Measurements from ENCODE around the gene GPT2. TPM values are rescaled to one million over a fixed set of nuclear protein-coding genes. Genes with fewer than 3 reads are reported as not detected.

The GPT2 gene
- total RNA-seq, 2 donors from 2014 or later = 49.8 to 64.6 TPM

- intact Hi-C loops (cut with DNase I) = loop anchor here (10.0 kb wide), 1 partner anchor 1409 kb away; the partner anchor contains the start of gene SIAH1
Measured at GRCh38 chr16:46975908-46976470, 91.8 kb downstream of the GPT2 start.

GRCh38 chr16:46976550-46976949 is 92.4 kb downstream of the GPT2 start:
- intact Hi-C loops (cut with DNase I) = loop anchor here (10.0 kb wide), 1 partner anchor 1408 kb away; the partner anchor contains the start of gene SIAH1
- H3K9me3 ChIP-seq = no peaks in the 10 kb centered on the region
- no peak for TF ChIP-seq CTCF (IDR thresholded peaks at IDR 0.05)
- peak; percentile 82 for TF ChIP-seq POLR2AphosphoS5 (IDR thresholded peaks at IDR 0.05)
- H3K27ac ChIP-seq = peak overlapping the region; percentile 31 to 35
- H3K4me3 ChIP-seq = no peak overlapping the region
- DNase-seq (ENCODE audit: low spot score) = peak; percentile 32
- H3K36me3 ChIP-seq = no peaks in the 10 kb centered on the region
- WGBS = 47% methylated on average over 4 of the region's 4 CpGs
- H3K4me1 ChIP-seq (replicated peaks) = no peaks in the 10 kb centered on the region
- H3K27me3 ChIP-seq (replicated peaks; ENCODE audit: insufficient read depth) = no peaks in the 10 kb centered on the region

More at GRCh38 chr16:46975908-46976470, 91.8 kb downstream of the GPT2 start:
- DNase-seq (ENCODE audit: low spot score) = no peak
- Histone ChIP-seq H3K4me3 (no peak overlapping the region), H3K27ac (peak overlapping the region in 1 of 2 donors; percentile 35), H3K9me3 (no peaks in the 10 kb centered on the region), H3K4me1 (replicated peaks) (no peaks in the 10 kb centered on the region), H3K36me3 (no peaks in the 10 kb centered on the region), H3K27me3 (replicated peaks; ENCODE audit: insufficient read depth) (no peaks in the 10 kb centered on the region)
- 91% methylated on average over 4 of the region's 4 CpGs for WGBS
- TF ChIP-seq POLR2A (IDR thresholded peaks at IDR 0.05) (no peak), CTCF (IDR thresholded peaks at IDR 0.05) (no peak), POLR2AphosphoS5 (IDR thresholded peaks at IDR 0.05) (no peak)

Small RNAs within 50 kb of the gene (small RNA-seq; reads per million reads assigned to genes)
- 0 reads per million in 2 donors for gene AC007225.2

Other genes with a start within 250 kb of the GPT2 start
- gene VPS35, start 195.2 kb upstream of the GPT2 start, total RNA-seq = 100 to 1,000 TPM in 1 of 2 donors, 10 to 100 TPM in 1; 99.1 to 107 TPM
- 10 to 100 TPM in 1 of 2 donors, 1 to 10 TPM in 1; 1.4 to 16.8 TPM for gene ORC6, start 194.7 kb upstream of the GPT2 start, total RNA-seq
- gene MYLK3, start 136.0 kb upstream of the GPT2 start, total RNA-seq = 10 to 100 TPM in 1 of 2 donors, 1 to 10 TPM in 1; 1.5 to 54.2 TPM
- gene C16orf87, start 53.2 kb upstream of the GPT2 start, total RNA-seq = 10 to 100 TPM in 1 of 2 donors, 1 to 10 TPM in 1; 8.1 to 24.4 TPM
- gene DNAJA2, start 89.3 kb downstream of the GPT2 start, total RNA-seq = 10 to 100 TPM; 41.1 to 64.4 TPM